Hepatocyte (in vitro differentiated cells): Measurements from ENCODE around the gene SPRYD3. TPM values are rescaled to one million over a fixed set of nuclear protein-coding genes. Genes with fewer than 3 reads are reported as not detected.
A peak's percentile ranks its signal among the peaks of the same experiment; 100 is the strongest.

Source experiments
- DNase-seq: peaks from one replicate; pipeline ENCODE4 v3.0.0-alpha.2; 2016; ENCODE audit warnings: low spot score
- H2AFZ ChIP-seq: fragments of 200-600 bp; sonication (generic); 2 replicates; pipeline ENCODE4 v1.6.0; 2016; ENCODE audit warnings: antibody characterized with exemption, mild to moderate bottlenecking
- H3K27ac ChIP-seq: fragments of 200-600 bp; sonication (generic); 2 replicates; pipeline ENCODE4 v1.5.1; 2016; ENCODE audit warnings: mild to moderate bottlenecking
- H3K27me3 ChIP-seq: fragments of 200-600 bp; sonication (generic); 2 replicates; pipeline ENCODE4 v1.6.1; 2016
- H3K36me3 ChIP-seq: fragments of 200-600 bp; sonication (generic); replicated peaks from 2 replicates; pipeline ENCODE4 v1.5.1; 2016; ENCODE audit warnings: low read depth; ENCODE audit not compliant: insufficient read depth
- H3K4me1 ChIP-seq: fragments of 200-600 bp; sonication (generic); 2 replicates; pipeline ENCODE4 v1.5.1; 2016; ENCODE audit warnings: mild to moderate bottlenecking, moderate library complexity; ENCODE audit not compliant: insufficient read depth
- H3K4me2 ChIP-seq: fragments of 200-600 bp; sonication (generic); 2 replicates; pipeline ENCODE4 v1.6.0; 2016
- H3K4me3 ChIP-seq: fragments of 200-600 bp; sonication (generic); 2 replicates; pipeline ENCODE4 v1.5.1; 2016; ENCODE audit warnings: mild to moderate bottlenecking
- H3K79me2 ChIP-seq: fragments of 200-600 bp; sonication (generic); 2 replicates; pipeline ENCODE4 v1.6.0; 2017; ENCODE audit warnings: mild to moderate bottlenecking
- H3K9me2 ChIP-seq: fragments of 200-600 bp; sonication (generic); replicated peaks from 2 replicates; pipeline ENCODE4 v1.6.0; 2017; ENCODE audit warnings: mild to moderate bottlenecking; ENCODE audit not compliant: insufficient read depth
- H3K9me3 ChIP-seq: fragments of 200-600 bp; sonication (generic); 2 replicates; pipeline ENCODE4 v1.5.1; 2016; ENCODE audit warnings: low read depth, mild to moderate bottlenecking
- H4K20me1 ChIP-seq: fragments of 200-600 bp; sonication (generic); 2 replicates; pipeline ENCODE4 v1.6.0; 2016; ENCODE audit warnings: mild to moderate bottlenecking; ENCODE audit not compliant: insufficient read depth, poor library complexity, severe bottlenecking
- CTCF ChIP-seq: fragments of 200-600 bp; sonication (generic); IDR thresholded peaks from 2 replicates; pipeline ENCODE4 v1.5.1; 2016; ENCODE audit warnings: antibody characterized with exemption, mild to moderate bottlenecking; ENCODE audit not compliant: poor library complexity
- EZH2 ChIP-seq: fragments of 200-600 bp; sonication (generic); IDR thresholded peaks from 2 replicates; pipeline ENCODE4 v1.6.1; 2016; ENCODE audit warnings: antibody characterized with exemption, mild to moderate bottlenecking, borderline replicate concordance
- EZH2phosphoT487 ChIP-seq: fragments of 200-600 bp; sonication (generic); IDR thresholded peaks from one replicate; pipeline ENCODE4 v1.6.1; 2018; ENCODE audit warnings: antibody characterized with exemption, mild to moderate bottlenecking, low read depth, moderate library complexity; ENCODE audit not compliant: unreplicated experiment, severe bottlenecking
- WGBS: methylation state at CpG from one replicate; pipeline ENCODE4 v1.1.6; 2016; ENCODE audit warnings: low lambda C conversion rate; ENCODE audit errors: missing lambda C conversion rate; 5-methylcytosine and 5-hydroxymethylcytosine counted together
- polyA plus RNA-seq: library from polyadenylated mRNA; unstranded; fragments of >200 nt; fragmentation: Nextera tagmentation; extraction: Ambion mirVana; gene quantifications from 2 replicates; pipeline ENCODE4 v1.2.1, GENCODE V29; 2016
- total RNA-seq: library from RNA; depleted of rRNA; stranded (reverse); fragments of >200 nt; gene quantifications from 2 replicates; pipeline ENCODE4 v1.2.3, GENCODE V29; 2014

Gene SPRYD3, protein sequence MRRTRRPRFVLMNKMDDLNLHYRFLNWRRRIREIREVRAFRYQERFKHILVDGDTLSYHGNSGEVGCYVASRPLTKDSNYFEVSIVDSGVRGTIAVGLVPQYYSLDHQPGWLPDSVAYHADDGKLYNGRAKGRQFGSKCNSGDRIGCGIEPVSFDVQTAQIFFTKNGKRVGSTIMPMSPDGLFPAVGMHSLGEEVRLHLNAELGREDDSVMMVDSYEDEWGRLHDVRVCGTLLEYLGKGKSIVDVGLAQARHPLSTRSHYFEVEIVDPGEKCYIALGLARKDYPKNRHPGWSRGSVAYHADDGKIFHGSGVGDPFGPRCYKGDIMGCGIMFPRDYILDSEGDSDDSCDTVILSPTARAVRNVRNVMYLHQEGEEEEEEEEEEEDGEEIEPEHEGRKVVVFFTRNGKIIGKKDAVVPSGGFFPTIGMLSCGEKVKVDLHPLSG
- 19.3 and 20.9 TPM in 2 replicates for total RNA-seq
- polyA plus RNA-seq = 24.6 and 25.8 TPM in 2 replicates

DNA sequence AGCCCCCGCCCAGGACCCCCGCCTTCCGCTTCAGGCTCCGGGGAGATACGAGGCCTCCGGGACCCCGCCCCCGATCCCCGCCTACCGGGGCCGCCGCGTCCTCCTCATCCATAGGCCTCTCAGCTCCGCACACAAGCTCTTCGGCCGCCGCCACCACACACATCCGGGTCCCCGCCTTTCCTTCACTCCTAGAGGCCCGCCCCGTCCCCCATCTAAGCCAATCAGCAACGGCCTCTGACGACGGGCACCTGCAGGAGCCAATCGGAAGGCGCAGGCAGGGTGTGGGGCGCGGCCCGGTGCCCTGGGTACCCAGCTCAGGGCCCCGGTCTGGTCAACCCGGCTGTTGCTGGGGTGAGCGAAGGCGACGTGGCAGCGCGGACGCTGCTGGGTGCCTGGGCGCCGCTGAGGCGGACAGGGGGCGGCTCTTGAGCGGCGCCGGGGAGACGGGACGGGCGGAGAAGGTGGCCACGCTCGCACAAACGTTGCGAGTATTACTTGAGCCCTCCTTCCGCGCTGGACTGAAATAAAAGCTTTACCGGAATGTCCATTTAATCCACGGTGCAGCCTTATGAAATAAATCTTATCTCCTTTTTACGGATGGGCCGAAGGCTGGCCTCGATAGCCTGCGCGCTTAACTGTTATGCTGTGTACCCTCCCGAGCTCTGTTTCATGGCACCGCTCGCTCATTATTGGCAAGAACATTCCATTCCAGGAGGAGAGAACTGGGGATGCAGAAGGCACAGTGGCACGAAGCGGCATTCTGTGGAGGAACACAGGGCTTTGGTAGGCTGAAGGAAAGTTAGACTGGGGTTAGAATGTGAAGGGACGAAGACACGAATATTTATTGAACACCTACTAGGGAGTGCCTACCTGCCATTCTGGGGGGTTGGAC is at the start of gene SPRYD3:
Gene SPRYD3, minus strand, starts transcription at position 165 of the 892 bp plus-strand sequence. Its CDS starts 57 bp downstream, at position 108.
- peak; percentile 98 for DNase-seq
- Histone ChIP-seq H3K36me3 (no peaks in the 10 kb centered on the region), H4K20me1 (no peaks in the 10 kb centered on the region), H3K4me3 (peak within 1 kb of the TSS; percentile 30), H3K27me3 (no peaks in the 10 kb centered on the region), H3K79me2 (peaks cover 12% of the 10 kb centered on the region), H3K4me2 (peak within 1 kb of the TSS; percentile 85), H3K9me2 (no peaks in the 10 kb centered on the region), H3K27ac (peak within 1 kb of the TSS; percentile 93), H3K9me3 (no peaks in the 10 kb centered on the region), H3K4me1 (peaks cover 19% of the 10 kb centered on the region), H2AFZ (peak within 1 kb of the TSS; percentile 55)
- WGBS = 3% methylated on average over 53 of the region's 67 CpGs
- TF ChIP-seq EZH2 (no peak), CTCF (no peak), EZH2phosphoT487 (no peak)

GRCh38 chr12:53127169-53127568 is 48.0 kb upstream of the SPRYD3 start:
- Histone ChIP-seq H3K79me2 (no peaks in the 10 kb centered on the region), H2AFZ (no peak overlapping the region), H4K20me1 (no peaks in the 10 kb centered on the region), H3K4me3 (no peak overlapping the region), H3K4me2 (no peak overlapping the region), H3K4me1 (no peaks in the 10 kb centered on the region), H3K9me3 (no peaks in the 10 kb centered on the region), H3K9me2 (no peaks in the 10 kb centered on the region), H3K27me3 (no peaks in the 10 kb centered on the region), H3K27ac (no peak overlapping the region), H3K36me3 (no peaks in the 10 kb centered on the region)
- no peak for DNase-seq
- 88% methylated on average over 1 of the region's 1 CpG for WGBS
- TF ChIP-seq CTCF (no peak), EZH2phosphoT487 (no peak), EZH2 (no peak)

DNA sequence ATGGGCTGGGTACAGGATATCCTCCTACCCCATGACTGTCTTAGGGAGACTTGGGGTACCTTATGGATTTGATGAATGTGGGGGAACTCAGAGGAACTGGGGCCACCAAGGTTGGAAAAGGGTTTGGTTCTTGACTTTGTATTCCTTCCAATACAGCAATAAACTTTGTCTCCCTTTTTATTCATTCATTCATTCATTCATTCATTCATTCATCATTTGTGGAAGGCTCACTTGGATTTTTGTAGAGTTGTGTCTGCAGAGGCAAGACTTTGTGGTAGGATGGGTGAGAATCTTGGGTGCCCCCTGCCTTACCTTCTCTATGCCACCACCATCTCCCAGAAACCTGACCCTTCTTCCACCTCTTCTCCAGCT is 45.1 kb upstream of the SPRYD3 start:
- Histone ChIP-seq H3K36me3 (no peaks in the 10 kb centered on the region), H3K4me2 (no peak overlapping the region), H2AFZ (no peak overlapping the region), H4K20me1 (no peaks in the 10 kb centered on the region), H3K9me3 (no peaks in the 10 kb centered on the region), H3K4me1 (no peaks in the 10 kb centered on the region), H3K27ac (no peak overlapping the region), H3K27me3 (no peaks in the 10 kb centered on the region), H3K4me3 (no peak overlapping the region), H3K79me2 (no peaks in the 10 kb centered on the region), H3K9me2 (no peaks in the 10 kb centered on the region)
- TF ChIP-seq EZH2 = no peak
- no peak for TF ChIP-seq CTCF
- TF ChIP-seq EZH2phosphoT487 = no peak
- no peak for DNase-seq
